Measurements from ENCODE around the gene ANKRD18B. TPM values are rescaled to one million over a fixed set of nuclear protein-coding genes. Genes with fewer than 3 reads are reported as not detected.
"Not testable (repeated sequence)": the region's sequence is repeated elsewhere in the genome, so short reads cannot be mapped to it uniquely, and the experiment has no call there.

Gene ANKRD18B
- polyA plus RNA-seq, 12 donors: 0.16 to 4.2 (median 0.52) TPM; not detected in 2

- not testable (repeated sequence) for DNase-seq
Measured at GRCh38 chr9:33533958-33534357, 9.9 kb downstream of the ANKRD18B start.

GRCh38 chr9:33535541-33535940 is 11.5 kb downstream of the ANKRD18B start:
- DNase-seq: no peak

DNA sequence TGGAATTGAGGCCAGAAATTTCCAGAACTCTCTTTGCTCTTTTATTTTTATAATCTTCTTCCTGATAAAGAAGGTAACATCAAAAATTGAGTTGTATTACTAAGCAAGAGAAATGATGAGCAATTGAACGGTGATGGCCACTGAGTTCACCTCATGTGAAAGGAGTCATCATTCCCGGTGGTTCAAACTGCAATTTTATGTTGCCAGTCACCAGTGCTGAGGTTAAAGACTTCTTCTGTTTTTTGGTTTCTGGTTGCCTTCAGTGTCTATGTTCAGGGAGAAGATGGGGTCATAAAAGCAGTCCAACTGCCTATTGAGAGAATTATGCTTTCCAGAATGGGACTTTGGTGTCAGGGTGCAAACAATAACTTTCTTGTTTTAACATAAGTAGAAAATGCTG is 19.4 kb downstream of the ANKRD18B start:
- not testable (repeated sequence) for DNase-seq

DNA sequence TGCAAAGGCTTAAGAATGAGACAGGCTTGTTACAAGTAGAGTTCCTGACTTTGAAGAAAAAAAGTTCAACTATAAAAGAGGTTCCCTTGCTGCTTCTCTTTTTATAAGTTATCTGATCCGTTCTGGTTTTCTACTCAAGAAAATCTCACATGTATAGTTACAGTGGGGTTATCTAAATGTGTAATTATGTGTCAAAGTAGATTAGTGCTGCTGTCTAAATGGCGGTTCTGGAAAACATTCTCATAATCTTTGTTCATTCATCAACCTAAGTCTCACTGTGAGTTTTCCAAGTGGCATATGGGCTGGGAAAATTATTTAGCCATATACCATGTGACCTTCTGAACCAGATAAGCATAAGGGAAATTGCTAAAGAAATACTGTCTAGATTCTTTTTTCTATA is 21.7 kb downstream of the ANKRD18B start:
- not testable (repeated sequence) for DNase-seq

GRCh38 chr9:33548816-33549215 is 24.8 kb downstream of the ANKRD18B start:
- not testable (repeated sequence) for DNase-seq

GRCh38 chr9:33549418-33549817 is 25.4 kb downstream of the ANKRD18B start:
- not testable (repeated sequence) for DNase-seq

- DNase-seq: not testable (repeated sequence)
Measured at GRCh38 chr9:33551183-33551582, 27.1 kb downstream of the ANKRD18B start.

DNA sequence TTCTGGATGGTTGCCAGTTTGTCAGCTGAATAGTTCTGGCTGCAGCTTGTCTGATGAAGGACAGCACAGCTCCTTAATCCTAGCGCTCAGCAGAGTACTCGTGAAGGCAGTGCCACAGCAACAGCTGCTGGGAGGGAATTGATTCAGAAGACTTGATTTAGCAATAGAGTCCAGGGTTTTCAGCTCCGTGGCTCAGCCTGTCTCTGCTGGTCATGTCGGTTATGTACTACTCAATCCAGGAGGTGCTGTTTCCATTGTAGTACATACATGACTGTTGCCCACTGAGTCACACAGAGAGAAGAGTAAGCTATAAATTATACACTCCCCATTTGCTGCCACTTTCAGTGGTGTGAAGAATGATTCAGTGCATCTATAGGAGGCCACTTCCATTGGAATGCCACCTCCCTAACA is 28.3 kb downstream of the ANKRD18B start:
- DNase-seq: peak; percentile 10

- not testable (repeated sequence) for DNase-seq
Measured at GRCh38 chr9:33560217-33560616, 36.2 kb downstream of the ANKRD18B start.

DNA sequence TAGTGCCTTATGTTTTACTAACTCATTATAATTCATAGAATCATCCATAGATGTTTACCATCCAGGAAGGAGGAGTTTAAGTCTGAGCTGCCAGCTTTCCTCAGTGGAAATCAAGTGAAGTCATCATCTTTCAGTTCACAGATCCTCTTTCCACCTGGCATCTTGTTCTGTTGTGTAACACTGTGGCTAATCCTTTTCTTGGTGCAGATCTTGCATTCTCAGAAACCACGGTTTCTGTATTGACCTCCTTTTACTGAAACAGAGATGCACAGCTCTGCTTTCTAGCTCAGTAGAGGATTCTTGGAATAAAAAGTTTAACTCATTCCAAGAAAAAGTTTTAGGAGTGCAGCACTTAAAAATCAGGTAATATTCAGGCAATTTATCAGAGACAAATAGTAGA is 38.1 kb downstream of the ANKRD18B start:
- peak; percentile 4 for DNase-seq

DNA sequence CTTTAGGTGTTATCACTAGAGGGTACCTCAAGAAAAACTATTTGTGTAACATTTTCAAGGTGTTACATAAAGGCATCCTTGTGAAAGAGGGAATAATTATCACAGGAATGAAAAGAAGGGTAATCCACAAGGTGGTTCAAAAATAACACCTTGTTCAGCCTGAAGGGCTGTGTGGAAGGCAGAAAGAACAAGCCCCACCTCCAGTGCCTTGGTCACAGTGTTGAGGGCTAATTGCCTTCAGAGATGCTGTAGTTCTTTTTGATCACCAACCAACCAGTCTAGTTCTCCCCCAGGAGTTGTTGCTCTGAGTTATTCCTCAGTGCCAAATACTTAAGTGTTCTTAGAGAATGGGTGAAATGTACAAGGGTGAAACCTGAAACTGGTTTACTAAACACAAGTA is 43.7 kb downstream of the ANKRD18B start:
- DNase-seq: not testable (repeated sequence)

DNA sequence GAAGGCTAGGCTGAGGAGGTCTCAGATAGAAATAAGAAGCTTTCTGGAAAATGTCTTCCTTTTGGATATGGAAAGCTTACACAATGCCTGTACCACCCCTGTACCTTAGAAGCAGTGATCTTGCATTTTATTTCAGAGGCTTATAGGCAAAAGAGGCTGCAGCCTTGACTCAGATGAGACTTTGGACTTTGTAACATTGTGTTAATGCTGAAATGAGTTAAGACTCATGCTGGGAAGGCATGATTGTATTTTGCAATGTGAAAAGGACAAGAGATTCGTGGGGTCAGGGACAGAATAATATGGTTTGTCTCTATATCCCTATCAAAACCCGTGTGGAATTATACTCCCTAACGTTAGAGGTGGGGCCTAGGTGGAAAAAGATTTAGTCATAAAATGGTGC is 53.7 kb downstream of the ANKRD18B start:
- not testable (repeated sequence) for DNase-seq

- not testable (repeated sequence) for DNase-seq
Measured at GRCh38 chr9:33579996-33580395, 55.9 kb downstream of the ANKRD18B start.

DNA sequence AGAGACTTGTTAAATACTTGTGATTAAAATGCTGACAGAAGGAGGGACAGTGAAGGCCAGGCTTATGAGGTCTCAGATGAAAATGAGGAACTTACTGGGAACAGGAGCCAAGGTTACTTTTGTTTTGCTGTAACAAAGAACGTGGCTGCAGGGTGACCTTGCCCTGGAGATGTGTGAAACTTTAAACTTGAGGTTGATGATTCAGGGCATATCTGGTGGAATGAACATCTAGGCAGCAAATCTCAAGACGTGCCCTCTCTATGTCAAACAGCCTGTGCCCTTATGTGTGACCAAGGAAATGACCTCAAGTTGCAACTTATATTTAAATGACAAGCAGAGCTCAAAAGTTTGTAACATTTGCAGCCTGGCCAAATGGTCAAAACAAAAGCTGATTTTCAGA is 58.6 kb downstream of the ANKRD18B start:
- not testable (repeated sequence) for DNase-seq

DNA sequence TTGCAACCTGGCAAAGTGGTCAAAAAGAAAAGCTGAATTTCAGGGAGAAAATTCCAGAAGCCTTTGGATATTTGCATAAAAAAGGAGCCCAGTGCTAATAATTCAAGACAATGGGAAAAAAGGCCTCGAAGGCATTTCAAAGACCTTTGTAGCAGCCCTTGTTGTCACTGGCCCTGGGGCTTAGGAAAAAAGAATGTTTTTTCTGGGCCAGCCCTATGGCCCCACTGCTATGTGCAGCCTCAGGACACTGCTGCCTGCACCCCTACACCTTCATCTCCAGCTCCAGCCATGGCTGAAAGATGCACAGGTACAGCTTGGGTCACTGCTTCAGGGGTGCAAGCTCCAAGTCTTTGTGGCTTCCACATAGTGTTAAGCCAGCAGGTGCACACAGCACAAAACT is 62.1 kb downstream of the ANKRD18B start:
- DNase-seq: not testable (repeated sequence)

DNA sequence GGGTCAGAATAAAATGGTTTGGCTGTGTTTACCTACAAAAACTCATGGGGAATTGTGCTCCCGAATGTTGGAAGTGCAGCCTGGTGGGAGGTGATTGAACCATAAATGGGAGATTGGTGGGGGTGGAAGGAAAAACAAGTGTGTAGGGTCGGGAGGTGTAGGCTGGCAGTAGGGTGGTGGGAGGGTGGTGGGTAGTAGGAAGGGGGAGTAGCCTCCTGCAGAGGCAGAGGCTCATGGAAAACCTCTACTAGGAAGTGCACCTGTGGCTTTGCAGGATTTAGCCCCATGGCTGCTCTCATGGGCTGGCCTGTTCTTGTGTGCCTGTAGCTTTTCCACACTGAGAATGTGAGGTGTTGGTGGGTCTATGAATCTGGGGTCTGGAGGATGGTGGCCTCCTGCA is 63.7 kb downstream of the ANKRD18B start:
- DNase-seq: not testable (repeated sequence)

- DNase-seq: not testable (repeated sequence)
Measured at GRCh38 chr9:33588876-33589275, 64.8 kb downstream of the ANKRD18B start.

GRCh38 chr9:33590857-33591256 is 66.8 kb downstream of the ANKRD18B start:
- not testable (repeated sequence) for DNase-seq

GRCh38 chr9:33596974-33597373 is 72.9 kb downstream of the ANKRD18B start:
- DNase-seq: not testable (repeated sequence)

DNA sequence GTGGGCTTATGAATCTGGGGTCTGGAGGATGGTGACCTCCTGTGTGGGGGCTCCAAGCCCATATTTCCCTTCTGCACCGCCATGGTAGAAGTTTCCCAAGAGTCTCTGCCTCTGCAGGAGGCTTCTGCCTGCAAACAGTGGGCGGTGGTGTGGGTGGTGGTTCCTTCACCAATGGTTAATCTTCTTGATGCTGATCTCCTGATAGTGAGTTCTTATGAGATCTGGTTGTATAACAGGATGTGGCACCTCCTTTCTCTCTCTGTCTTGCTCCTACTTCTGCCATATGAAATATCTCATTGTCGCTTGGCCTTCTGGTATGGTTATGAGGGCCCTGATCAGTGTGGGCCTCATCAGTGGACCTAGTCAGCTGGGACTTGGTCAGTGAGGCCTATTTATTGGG is 73.3 kb downstream of the ANKRD18B start:
- DNase-seq: not testable (repeated sequence)

DNA sequence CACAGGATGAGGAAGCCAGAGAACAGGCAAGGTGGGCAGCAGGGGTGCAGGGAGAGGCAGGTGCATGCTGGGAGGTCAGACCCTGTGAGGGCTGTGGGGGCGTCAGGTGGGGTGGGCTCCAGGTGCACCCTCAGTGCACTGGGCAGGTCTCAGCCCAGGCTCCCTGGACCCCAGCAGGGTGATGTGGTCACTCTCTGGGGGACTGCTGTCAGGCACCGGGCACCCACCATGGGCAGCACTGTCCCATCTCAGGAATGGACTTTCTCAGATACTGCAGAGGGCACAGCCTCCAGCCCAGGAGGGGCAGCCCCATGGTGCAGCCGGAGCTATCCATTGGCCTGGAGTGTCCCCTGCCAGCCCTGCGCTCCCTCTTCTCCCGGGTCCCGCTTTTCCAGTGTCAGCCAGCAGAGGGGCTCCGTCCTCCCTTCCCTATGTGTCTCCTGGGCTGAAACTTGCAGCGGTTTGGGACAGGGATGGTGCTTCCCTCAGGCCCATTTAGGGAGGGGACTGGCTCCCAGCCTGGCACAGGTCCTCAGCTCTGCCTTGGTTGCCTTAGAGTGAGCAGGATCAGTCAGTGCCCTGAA is 74.8 kb downstream of the ANKRD18B start:
- not testable (repeated sequence) for DNase-seq

GRCh38 chr9:33600911-33601310 is 76.9 kb downstream of the ANKRD18B start:
- DNase-seq: not testable (repeated sequence)

DNA sequence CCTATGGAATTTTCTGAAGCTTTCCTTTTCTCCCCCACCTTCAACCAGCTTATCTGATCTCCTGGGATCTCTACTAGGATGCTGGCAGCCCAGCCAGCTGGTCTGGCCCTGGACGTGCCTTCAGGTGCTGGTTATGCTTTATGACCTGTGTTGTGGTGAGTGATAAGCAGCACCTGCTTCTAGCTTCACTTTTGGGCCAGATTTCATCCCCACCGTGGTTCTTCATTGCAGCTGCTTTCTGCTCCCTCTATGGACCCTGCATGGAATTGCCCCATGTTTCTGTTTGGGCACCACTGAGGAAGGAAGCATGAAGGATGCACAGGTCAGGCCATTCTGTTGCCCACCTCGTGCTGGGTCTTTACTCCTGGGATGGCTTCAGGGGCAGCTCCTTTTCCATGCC is 80.2 kb downstream of the ANKRD18B start:
- DNase-seq: not testable (repeated sequence)

GRCh38 chr9:33604936-33605335 is 80.9 kb downstream of the ANKRD18B start:
- DNase-seq: not testable (repeated sequence)

All from muscle of arm (tissue), 12 donors.